Fibroblast of gingiva (primary cell): ENCODE data around the gene SAPCD2.

Experiments used
- DNase-seq: peaks from one replicate; pipeline ENCODE4 v3.0.0-alpha.2; 2011; ENCODE audit warnings: low read depth

SAPCD2 gene

GRCh38 chr9:137082222-137082924, 12.0 kb upstream of the SAPCD2 start:
- DNase-seq, result no peak

GRCh38 chr9:137080260-137081122, 10.1 kb upstream of the SAPCD2 start:
- DNase-seq, result no peak

- no peak for DNase-seq
Measured at GRCh38 chr9:137079401-137079787, 9.0 kb upstream of the SAPCD2 start.

- DNase-seq, result no peak
Measured at GRCh38 chr9:137078701-137079400, 8.5 kb upstream of the SAPCD2 start.

- DNase-seq, result no peak
Measured at GRCh38 chr9:137077758-137078693, 7.7 kb upstream of the SAPCD2 start.

- peak; percentile 80 for DNase-seq
Measured at GRCh38 chr9:137077010-137077747, 6.8 kb upstream of the SAPCD2 start, which contains the start of gene UAP1L1. UAP1L1 (plus strand) TSS chr9:137077517; CDS start chr9:137077533, 16 bp downstream.

- DNase-seq, result no peak
Measured at GRCh38 chr9:137076636-137077009, 6.3 kb upstream of the SAPCD2 start.

GRCh38 chr9:137075275-137075775, 5.0 kb upstream of the SAPCD2 start:
- no peak for DNase-seq

- DNase-seq, result no peak
Measured at GRCh38 chr9:137074657-137075274, 4.4 kb upstream of the SAPCD2 start.

GRCh38 chr9:137073992-137074399, 3.6 kb upstream of the SAPCD2 start:
- DNase-seq, result no peak

- no peak for DNase-seq
Measured at GRCh38 chr9:137071282-137071681, 925 bp upstream of the SAPCD2 start.

- DNase-seq, result no peak
Measured at GRCh38 chr9:137070906-137071275, 534 bp upstream of the SAPCD2 start.

GRCh38 chr9:137069508-137070091, 757 bp downstream of the SAPCD2 start:
- no peak for DNase-seq

- DNase-seq, result no peak
Measured at GRCh38 chr9:137068539-137069507, 1.5 kb downstream of the SAPCD2 start.

- DNase-seq, result peak; percentile 51
Measured at GRCh38 chr9:137067860-137068538, 2.4 kb downstream of the SAPCD2 start.

- DNase-seq, result no peak
Measured at GRCh38 chr9:137066096-137066861, 4.1 kb downstream of the SAPCD2 start.

- DNase-seq, result no peak
Measured at GRCh38 chr9:137065336-137065967, 4.9 kb downstream of the SAPCD2 start.
